ENCODE measurements around the gene HACD2.

Gene HACD2

DNA sequence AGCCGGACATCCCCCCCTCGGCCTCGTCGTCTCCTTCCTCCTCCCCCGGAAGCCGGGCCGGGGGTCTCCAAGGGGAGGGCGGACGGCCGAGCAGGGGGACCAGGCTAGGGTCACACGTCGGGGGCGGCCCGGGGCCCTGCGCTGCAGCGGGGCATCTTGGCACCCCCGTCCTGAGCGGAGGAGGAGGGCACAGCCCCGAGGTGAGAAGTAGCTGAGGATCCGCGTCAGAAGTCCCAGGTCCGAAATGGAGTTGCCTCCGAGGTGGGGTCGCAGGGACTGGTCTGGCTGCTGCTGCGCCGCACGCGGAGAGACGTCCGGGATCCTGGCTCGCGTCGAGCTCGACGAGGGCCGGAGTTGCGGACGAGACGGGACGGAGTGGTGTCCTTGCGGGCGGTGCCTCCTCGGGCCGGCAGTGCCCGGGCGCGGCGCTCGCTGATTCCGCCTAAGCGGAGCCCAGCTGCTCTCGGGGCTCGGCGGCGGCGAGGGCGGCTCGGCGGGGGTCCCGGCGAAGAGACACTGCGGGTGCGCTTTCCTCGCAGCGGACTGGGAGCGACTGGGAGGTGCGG is 136.2 kb downstream of the HACD2 start, which contains the start of gene ADCY5:
ADCY5 (minus strand) TSS at position 555 of the 566 bp plus-strand sequence; CDS start at position 10, 545 bp downstream.
- DNase-seq = peak in 4 of 51 donors; percentile 42 to 61 (median 58)

DNA sequence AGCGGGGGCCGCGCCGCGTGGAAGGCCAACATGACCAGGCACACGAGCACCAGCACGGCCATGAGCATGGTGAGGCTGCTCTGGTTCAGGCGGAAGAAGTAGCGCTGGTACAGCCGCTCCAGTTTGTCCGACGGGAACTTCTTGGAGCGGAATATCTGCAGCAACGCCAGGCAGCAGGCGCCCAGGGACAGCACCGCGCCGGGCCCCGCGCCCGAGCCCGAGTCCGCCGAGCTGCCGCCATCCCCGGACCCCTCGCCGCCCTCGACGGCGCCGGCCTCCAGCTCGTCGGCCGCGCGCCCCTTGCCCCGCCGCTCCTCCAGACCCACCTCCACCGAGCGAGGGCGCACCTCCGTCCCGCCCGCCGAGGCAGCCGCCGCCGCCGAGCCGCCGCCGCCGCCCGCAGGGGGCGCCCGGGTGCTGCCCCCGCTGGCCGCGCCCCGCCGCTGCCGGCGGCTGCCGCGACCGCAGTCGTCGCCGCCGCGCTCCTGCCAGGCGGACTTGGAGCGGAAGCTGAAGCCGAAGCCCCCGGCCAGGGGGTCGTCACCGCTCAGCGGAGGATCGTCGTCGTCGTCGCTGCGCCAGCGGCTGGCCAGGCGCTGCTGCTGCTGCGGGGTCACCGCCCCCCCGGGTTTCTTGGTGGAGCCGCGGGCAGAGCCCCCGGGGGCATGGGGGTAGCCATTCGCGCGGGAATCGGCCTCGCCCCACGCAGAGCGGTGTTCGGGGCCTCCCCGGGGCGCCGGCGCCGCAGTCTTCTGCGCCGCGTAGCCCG is 136.9 kb downstream of the HACD2 start:
- DNase-seq = peak in 5 of 51 donors; percentile 21 to 47 (median 33)

- no peak for DNase-seq
Measured at GRCh38 chr3:123447416-123447748, 137.5 kb downstream of the HACD2 start.

DNA sequence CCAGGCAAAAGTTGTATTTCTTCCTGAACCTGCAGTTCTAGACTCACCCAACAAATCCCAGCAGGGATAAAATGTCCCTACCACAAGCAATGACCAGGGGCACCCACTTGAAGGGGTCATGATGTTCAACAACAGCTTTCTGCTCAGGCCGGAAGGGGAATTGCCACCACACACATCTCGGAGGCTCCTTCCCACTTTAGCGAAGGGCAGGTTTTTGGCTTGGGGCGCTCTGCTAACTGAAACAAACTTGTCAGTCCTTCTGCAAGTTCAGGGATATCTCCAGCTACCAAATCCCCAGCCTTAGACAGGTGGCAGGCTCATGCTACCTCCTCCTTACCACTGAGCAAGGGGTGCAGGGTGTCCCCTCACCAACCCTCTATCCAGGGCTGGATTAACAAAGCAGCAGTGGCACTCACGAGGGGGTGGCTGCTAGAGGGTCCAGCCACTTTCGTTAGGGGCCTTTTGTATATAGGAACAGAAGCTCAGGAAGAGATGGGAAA is 138.2 kb downstream of the HACD2 start:
- peak in 2 of 51 donors; percentile 53 to 62 for DNase-seq

DNA sequence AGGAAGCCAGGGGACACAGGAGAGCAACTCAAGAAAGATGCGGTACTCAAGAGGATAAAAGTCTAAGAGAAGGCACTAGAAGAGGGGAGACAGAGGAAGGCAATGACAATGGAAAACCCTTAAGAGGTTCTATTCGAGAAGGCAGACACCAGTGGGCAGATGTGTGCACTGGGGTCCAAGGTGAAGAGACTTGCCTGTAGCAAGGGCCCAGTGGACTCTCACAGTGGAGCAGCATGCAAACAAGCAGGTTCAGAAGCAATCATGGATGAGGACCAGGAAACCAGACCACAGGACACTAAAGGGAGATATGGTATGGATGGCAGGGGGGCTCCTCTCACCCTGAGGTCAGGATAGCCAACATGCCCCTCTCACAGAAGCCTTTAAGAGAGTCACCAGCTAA is 138.6 kb downstream of the HACD2 start:
- DNase-seq = peak in 2 of 51 donors; percentile 53 to 62

- DNase-seq = peak in 1 of 51 donors; percentile 52
Measured at GRCh38 chr3:123445702-123446101, 139.2 kb downstream of the HACD2 start.

- no peak for DNase-seq
Measured at GRCh38 chr3:123444744-123445143, 140.1 kb downstream of the HACD2 start.

DNA sequence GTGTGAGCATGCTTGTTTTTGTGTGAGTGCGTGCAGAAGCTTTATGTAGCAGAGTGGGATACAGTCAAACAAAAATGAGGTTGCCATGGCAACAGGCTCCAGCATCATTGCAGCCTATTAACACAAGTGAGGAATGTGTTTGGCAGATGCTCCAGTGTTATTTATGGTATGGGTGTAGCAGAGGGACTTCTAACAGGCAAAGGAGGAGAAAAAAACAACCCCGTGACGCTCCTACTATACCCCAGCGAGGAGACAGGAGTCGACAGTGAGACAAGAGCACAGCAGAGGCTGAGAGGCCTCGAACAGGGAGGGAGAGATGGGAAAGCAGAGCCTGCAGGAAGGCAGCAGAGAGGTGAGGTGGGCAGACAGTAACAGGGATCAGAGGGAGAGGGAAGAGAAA is 140.8 kb downstream of the HACD2 start:
- DNase-seq = peak in 14 of 51 donors; percentile 13 to 81 (median 36)

DNA sequence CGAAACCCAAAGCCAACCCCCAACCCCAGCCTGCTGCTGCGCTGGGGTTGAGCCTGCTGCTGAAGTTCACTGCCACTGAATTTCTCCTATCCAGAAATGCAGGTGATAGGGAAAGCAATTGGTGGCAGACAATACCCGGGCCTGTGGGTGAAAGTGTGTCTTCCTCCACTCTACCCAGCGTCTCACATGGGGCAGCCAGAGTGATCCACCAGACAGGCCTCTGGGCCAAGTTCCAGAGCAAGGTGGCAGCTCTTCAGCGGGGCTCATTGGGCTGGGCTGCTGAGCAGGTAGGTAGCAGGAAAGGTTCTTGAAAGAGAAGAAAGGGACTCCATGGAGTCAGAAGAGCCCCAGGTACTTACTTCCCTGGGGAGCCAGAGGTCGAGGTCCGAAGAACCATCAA is 141.9 kb downstream of the HACD2 start:
- DNase-seq = peak in 2 of 51 donors; percentile 27 to 58

GRCh38 chr3:123442125-123442524 is 142.7 kb downstream of the HACD2 start:
- no peak for DNase-seq

All from hypothalamus (tissue), 51 donors.